GM21526 (cell line): ENCODE data around the gene ECHDC3.

Experiments used
- ATAC-seq: cut with Tn5 transposase; IDR thresholded peaks from one replicate; pipeline ENCODE4 v1.9.1; 2021; ENCODE audit warnings: moderate library complexity; ENCODE audit not compliant: unreplicated experiment, low FRiP score

ECHDC3 gene

DNA sequence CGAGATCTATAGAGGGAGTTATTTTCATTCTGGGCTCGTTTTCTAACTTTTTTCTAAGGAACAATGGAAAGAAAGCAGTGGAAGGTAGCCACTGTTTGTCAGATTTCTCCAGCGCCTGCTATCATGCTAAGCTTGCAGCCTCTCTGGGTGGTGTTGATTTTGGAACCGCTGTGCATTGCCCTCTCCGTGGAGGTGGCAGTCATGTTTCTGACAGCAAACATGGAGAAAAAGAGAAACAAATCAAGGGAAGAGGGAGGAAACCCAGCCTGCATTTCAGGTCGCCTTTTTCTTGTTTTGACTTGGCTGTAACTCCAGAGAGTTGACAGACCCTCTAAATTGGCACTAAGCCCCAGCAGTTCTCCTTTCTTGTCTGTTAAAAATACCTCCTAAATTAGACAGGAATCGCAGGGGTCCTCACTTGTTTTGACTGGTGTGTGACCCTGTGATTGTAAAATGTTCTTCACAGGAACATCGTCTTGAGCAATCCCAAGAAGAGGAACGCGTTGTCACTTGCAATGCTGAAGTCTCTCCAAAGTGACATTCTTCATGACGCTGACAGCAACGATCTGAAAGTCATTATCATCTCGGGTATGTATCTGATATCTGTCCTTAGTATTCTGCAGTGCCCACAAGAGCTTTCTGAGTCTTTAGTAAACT, 4.8 kb downstream of the ECHDC3 start:
- no peak for ATAC-seq

DNA sequence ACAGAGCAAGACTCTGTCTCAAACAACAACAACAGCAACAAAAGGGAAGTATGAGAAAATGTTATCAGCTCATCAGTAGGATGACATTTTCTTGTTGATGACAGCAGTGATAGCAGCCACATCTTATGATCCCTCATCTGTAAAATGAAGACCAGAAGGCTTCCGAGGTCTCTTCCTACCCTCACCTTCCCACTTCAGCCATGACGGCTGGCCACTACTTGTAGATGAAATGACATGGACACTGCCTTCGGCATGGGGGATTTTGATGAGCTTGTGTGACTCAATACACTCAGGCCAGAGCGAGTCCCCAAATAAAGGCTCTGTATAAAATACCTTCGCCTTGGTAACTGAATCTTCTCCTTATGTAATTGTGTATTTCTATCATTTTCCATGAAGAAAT, 6.7 kb downstream of the ECHDC3 start:
- no peak for ATAC-seq

DNA sequence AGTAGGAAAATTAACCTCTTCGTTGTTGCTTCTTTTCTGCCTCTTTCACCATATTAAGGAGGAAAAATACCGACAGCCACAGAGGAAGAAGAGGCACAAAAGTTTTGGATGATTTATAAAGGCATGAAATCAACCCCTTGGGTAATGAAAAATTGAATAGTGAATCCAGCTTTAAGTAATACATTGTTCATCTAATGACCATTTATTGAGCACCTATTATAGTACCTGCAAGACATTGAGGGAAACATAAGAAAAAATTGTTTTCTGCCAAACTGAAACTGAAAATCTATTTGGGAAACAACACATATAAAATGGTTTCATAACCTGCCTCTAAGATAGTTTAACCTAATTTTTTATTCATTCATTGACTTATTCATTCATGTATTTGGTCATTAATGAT, 8.2 kb downstream of the ECHDC3 start:
- ATAC-seq = no peak

DNA sequence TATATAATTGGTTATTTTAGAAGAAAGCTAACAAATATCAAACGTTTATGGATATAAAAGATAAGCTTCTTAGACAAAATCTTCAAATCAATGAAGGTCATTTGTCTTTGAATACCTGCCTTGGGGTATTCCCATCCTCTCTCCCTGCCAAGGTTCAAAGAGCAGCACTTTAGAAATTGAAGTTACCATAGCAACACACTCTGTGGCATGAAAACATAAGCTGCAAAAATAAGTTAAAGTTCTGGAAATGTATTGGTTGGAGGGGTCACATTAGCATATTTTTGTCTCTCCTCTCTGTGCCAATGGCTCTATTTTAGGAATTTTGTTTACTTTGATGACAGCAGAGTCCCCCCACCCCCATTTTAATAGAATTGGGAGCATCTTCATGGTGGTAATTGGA, 12.0 kb downstream of the ECHDC3 start:
- ATAC-seq = no peak

DNA sequence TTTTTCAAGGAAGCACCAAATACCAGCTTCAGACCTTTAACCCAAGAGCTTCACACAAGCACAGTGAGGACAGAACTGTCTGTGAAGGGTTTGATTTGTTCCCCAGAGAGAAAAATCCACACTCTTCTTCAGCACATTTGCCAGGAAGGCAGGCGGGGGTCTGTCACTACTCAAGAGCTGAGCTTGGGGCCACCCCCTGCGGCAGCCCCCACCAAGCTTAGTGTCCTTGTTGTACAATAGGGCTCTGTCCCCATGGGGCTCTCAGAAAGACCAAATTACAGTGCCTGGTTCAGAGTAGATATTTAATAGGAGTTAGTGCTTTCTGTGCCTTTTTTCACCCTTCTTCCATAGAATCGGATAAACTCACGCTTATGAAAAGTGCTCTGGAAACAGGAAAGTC, 12.4 kb downstream of the ECHDC3 start:
- ATAC-seq = no peak

DNA sequence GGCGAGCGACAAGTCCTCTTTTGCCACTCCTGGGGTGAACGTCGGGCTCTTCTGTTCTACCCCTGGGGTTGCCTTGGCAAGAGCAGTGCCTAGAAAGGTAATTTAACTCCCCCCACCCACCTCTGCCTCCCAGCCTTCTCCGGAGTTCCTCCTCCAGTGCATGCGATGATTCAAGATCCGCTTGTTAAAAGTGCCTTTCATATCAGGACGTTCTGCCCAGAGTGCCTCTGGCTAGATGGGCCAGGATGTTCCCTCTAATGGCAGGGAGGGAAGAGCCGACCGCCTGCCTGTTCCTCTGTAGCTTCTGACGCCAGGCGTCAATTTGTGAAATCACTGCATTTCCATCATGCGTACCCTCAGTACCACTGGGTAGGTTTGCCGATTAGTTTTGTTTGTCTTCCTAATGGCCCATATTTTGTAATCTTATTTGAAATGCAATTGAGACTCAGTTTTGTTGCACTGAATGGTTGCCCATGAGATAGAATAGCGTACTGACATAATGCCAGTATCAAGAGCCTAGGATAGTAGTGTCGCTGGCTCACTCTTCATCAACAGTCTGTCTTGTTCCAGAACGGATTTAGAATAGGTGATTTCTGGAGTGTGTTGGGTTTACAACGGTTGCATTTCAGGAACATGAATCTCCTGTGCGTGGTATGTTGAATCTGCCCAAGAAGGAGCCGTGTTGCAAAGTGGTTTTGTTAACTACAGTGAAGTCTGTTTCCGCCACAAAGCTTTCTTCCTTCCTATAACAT, 13.5 kb downstream of the ECHDC3 start:
- no peak for ATAC-seq

DNA sequence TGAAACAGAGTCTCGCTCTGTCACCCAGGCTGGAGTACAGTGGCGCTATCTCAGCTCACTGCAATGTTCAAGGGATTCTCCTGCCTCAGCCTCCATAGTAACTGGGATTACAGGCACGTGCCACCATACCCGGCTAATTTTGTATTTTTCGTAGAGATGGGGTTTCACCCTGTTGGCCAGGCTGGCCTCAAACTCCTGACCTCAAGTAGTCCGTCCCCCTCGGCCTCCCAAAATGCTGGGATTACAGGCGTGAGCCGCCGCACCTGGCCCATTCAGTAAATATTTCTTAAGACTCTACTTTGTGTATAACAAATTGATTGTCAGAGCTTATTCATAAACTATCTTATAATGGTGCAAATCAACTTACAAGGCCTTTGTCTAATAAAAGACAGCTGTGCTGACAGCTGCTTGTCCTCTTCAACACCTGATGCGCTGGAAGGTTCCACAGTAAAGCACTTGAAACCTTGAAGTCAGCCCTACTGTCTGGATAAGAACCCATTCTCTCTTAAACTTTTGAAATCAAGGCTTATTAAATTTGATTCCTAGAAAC, 14.7 kb downstream of the ECHDC3 start:
- ATAC-seq = no peak

DNA sequence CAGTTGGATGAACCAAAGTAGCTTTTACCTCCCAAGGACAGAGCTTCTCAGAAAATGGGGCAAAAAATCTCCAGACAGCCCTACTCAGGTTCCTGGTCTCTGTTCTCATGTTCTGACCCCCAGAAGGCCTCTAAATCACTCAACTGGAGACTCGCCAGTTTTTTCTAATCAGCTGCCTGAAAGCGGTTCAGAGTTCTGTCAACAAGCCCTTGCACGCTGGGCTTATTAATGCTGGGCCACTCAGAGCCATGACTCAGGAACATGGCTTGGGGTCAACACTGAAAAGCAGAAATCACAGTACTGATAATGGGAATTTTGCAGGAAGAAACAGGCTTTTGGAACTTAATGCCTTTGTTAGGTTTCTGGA, 15.3 kb downstream of the ECHDC3 start:
- no peak for ATAC-seq

DNA sequence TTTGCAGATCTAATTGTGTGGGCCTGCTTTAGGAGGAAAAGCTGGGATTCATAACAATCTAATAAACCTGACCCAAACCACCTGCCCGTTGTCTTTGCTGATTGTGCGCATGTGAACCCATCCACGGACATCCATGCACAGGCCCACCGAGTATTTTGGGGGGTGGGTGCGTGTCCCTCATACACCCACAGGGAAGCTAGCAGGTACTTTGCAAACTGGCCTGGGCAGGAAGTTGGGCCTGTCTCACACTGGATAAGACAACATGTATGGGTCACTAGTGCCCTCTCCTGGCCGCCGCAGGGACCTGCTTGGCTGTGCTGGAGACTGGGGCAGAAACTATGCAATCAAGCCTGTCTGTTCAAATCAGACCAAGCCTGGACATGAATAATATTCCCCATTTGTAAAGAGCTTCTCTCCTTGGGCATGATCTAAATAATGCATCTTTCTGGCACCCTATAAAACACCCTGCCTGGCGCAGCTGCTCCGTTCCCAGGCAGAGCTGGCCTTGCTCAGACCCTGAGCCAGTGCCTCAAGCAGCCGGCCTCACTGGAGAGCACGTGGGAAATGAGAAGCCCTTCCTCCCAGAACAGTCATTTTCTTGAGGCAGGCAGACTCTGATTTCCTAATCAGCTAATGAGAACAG, 15.8 kb downstream of the ECHDC3 start:
- peak; percentile 96 for ATAC-seq

DNA sequence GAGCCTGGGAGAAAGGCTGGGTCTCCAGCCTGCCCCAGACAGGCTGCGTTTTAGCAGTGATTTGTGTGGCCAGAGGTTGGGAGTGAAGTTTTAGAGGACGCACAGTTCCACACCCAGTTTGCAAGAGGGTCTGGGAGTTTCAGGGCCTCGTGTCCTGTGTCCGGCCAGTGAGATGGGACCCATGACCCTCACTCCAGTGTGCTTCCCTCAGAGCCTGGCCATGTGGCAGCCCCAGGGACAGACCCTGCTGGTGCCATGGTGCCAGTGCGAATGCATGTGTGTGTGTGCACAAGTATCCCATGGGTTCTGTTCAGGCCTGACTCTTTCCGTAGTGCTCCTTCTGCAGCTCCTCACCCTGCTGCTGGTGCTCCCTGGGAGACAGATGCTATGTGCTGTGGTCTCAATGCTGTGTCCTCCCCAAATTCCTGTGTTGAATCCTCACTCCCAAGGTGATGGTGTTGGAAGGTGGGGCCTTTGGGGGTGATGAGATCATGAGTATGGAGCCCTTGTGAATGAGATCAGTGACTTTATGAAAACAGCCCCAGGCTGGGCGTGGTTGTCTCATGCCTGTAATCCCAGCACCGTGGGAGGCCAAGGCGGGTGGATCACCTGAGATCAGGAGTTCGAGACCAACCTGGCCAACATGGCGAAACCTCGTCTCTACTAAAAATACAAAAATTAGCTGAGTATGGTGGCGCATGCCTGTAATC, 16.5 kb downstream of the ECHDC3 start:
- ATAC-seq = no peak

DNA sequence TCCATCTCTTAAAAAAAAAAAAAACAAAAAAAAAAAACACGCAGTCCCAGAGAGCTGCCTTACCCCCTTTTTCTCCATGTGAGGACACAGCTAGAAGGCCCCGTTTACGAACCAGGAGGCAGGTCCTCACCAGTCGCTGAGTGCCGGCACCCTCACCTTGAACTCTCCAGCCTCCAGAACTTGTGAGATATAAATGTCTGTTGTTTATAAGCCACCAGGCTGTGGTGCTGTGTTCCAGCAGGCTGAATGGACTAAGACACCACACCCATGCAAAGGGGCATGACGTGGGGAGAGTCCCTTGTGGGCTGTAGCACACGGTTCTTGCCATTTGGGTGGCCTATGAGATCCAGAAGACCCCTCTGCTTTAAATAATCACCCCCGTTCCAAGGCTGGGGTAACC, 17.2 kb downstream of the ECHDC3 start:
- ATAC-seq = no peak

DNA sequence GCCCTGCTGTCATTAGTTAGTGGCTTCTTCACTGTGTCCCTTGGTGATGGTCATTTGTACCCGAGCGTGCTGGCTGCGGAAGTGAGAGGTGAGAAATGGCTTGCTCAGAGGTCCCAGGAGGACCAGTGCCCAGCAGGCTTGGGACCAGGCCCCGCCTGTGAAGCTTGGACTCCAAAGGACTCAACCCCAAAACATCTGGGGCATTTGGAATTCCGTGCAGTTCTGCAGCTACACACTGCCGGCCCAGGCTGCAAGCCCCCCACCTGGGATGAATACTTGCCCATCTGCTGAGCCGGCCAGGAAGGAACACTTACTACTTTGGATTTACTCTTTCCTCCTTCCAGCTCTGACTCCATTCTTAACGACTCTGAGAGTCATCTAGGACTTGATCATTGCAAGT, 18.0 kb downstream of the ECHDC3 start:
- no peak for ATAC-seq

DNA sequence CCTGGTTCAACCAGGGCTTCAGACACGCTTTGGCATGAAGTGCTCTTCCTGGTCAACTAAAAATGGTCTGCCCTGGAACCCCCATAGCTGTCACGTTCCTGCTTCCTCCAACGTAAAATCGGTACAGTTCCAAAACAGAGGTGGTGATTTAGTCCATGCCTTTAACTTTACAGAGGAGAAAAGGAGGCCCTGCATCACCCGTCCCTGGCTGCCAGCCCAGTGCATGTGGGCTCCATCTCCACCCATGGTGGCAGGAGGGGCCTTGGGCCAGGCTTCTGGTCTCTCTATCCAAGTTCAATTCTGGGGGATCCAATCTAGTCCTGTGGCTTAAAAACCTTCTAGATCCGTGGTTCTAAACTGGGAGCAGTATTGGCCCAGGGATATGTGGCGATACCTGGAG, 18.7 kb downstream of the ECHDC3 start:
- no peak for ATAC-seq

DNA sequence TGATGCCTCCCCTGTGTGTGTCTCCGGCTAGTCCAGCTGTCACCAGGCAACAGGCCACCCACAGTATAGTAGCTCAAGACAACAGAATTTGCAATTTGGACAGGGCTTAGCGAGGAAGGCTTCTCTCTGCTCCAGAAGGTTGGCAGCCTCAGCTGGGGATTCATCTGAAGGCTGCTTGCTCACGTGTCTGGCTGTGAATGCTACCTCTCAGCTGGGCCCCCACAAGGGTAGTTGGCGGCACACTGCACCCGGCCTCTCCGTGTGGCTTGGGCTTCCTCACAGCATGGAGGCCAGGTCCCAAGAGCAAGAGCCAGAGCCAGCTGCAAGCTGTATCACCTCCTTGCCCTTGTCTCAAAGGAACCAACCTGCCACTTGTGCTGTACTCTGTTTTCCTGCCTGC, 19.2 kb downstream of the ECHDC3 start:
- ATAC-seq = no peak

DNA sequence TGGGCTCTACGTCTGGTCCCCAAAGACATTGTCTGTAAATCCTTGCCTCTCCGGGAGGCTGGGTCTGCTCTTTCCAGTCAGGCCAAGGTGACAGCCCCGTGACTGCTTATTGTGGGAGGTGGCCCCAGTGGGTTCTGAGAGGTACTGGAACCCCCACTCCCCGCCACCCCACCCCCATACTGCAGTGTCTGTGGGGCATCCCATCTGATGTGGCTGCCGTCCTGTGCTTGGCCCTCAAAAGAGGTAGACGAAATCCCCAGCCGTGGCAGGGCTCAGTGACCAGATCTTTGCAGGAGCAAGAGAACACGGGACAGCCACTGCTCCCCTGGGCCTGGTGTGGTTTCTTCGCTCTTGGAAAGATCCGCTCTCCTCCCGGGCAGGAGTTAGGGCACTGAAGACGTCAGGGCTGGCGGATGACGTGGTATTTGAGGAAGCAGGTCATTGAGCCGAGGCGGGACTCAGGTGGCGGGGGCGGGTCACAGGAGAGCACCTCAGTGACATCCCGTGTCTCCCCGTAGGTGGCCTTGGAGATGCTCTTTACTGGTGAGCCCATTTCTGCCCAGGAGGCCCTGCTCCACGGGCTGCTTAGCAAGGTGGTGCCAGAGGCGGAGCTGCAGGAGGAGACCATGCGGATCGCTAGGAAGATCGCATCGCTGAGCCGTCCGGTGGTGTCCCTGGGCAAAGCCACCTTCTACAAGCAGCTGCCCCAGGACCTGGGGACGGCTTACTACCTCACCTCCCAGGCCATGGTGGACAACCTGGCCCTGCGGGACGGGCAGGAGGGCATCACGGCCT, 20.7 kb downstream of the ECHDC3 start:
- ATAC-seq = no peak

DNA sequence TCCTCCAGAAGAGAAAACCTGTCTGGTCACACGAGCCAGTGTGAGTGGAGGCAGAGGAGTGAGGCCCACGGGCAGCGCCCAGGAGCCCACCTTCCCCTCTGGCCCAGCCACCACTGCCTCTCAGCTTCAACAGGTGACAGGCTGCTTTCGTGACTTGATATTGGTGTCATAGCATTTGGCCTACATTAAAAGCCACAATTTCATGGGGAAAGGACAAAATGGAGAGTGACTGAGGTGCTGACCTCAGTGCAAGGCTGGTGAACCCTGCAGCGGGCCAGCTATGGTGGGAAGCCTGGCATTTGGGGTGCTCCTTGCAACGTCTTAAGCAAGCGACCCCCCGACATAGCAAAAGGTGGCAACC, 21.3 kb downstream of the ECHDC3 start:
- no peak for ATAC-seq

DNA sequence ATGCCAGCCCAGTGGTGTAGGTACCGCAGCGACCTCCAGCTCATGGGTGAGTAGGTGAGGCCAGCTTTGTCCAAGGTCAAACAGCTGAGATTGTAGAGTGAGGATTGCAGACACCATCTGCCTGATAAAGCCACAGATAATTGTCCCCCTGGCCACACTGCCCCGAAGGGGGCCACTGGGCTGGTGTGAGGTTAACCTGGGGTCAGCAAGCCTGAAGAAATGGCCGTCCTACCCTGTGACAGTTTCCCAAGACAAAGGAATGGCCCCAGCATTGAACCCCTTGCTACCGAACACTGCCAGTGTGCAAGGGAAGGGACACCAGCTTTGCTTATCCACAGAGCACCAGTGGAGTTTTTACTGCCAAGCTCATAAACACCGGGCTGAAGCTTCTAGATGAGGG, 23.0 kb downstream of the ECHDC3 start:
- no peak for ATAC-seq

DNA sequence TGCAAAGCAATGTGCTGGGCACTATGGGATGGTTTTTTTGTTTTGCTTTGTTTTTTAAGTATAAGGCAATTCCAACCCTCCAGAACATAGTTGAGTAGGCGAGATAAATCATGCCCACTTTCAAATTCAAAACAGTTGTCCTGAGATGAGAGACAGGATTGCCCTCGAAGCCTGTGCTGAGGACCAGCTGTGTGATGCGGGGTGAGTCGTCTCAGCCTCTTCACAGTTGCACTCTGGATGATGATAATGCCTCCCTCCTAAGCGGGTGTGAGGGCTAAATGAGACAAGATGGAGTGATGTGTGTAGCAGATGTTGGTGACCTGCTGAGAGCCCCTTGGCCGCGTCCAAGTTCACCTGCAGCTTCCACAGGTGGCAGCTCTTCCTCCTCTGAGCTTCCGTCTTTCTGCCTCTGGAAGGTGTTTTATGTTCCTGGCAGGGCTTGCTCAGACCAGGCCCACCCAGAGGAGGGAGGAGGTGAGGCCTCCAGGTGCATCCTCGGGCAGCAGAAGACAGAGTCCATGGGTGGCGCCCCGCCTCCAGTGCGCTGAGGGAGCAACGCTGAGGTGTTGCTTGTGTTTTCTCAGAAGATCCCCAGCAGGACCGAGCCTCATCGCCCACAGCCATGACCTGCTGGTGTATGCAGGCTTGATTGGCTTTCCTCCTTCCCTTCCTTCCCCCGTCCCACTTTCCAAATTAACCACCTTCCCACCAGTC, 30.6 kb downstream of the ECHDC3 start:
- no peak for ATAC-seq

DNA sequence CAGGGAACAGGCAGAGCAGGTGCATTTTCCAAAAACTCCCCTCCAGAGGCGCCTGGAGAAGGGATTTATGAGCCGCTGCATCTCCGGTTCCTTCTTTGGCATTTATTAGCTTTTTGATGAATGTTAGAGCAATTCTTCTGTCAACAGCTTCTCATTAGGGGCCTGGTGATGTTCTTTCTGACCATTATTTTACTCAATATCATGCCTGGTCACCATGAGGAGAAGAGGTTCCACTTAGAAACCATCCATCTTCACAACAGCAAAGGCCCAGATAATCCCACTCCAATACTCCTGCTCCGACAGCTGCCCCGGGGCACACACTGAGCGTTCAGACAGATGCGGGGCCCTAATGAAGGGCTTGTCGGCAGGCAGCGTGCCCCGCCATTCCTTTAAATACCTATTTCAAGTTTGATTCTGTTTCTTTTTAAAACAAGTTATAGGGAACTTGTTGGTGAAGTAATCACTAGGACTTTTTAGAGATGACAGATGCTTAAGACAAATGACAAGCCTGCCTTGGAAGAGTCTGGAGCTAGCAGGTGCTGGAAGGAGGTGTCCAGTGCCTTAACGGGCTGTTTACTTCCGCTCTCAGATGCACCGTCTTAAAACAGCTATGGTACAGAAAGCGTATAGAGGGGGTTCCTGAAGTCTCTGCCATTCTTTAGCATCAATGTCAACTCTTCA, 31.7 kb downstream of the ECHDC3 start:
- ATAC-seq = no peak
